RKO (cell line): ENCODE results near the gene SULT4A1.

ENCODE experiments used
- DNase-seq: peaks from one replicate; pipeline ENCODE4 v3.0.0-alpha.2; 2016; ENCODE audit warnings: low spot score

Gene SULT4A1

GRCh38 chr22:43860126-43860525, 2.2 kb downstream of the SULT4A1 start:
- no peak for DNase-seq

GRCh38 chr22:43859621-43860020, 2.7 kb downstream of the SULT4A1 start:
- DNase-seq: no peak

- DNase-seq: no peak
These were observed 3.1 kb downstream of the SULT4A1 start for GRCh38 chr22:43859176-43859575.

GRCh38 chr22:43858156-43858895, 4.0 kb downstream of the SULT4A1 start:
- DNase-seq: no peak

- DNase-seq: no peak
These were observed 4.9 kb downstream of the SULT4A1 start for GRCh38 chr22:43857367-43857766.

- DNase-seq: no peak
These were observed 6.9 kb downstream of the SULT4A1 start for GRCh38 chr22:43855431-43855830.

GRCh38 chr22:43854786-43855271, 7.5 kb downstream of the SULT4A1 start:
- DNase-seq: no peak

GRCh38 chr22:43854121-43854785, 8.1 kb downstream of the SULT4A1 start:
- DNase-seq: no peak

- no peak for DNase-seq
These were observed 8.9 kb downstream of the SULT4A1 start for GRCh38 chr22:43853328-43853931.

GRCh38 chr22:43852573-43853327, 9.6 kb downstream of the SULT4A1 start:
- no peak for DNase-seq

- DNase-seq: no peak
These were observed 10.4 kb downstream of the SULT4A1 start for GRCh38 chr22:43851979-43852307.

GRCh38 chr22:43851058-43851978, 11.0 kb downstream of the SULT4A1 start:
- no peak for DNase-seq

- no peak for DNase-seq
These were observed 11.8 kb downstream of the SULT4A1 start for GRCh38 chr22:43850529-43850928.

GRCh38 chr22:43849731-43850130, 12.6 kb downstream of the SULT4A1 start:
- DNase-seq: no peak

- DNase-seq: peak; percentile 25
These were observed 13.7 kb downstream of the SULT4A1 start for GRCh38 chr22:43848366-43849171.

- DNase-seq: no peak
These were observed 14.7 kb downstream of the SULT4A1 start for GRCh38 chr22:43847376-43848289.

GRCh38 chr22:43846966-43847365, 15.3 kb downstream of the SULT4A1 start:
- DNase-seq: no peak

- DNase-seq: no peak
These were observed 16.3 kb downstream of the SULT4A1 start for GRCh38 chr22:43845981-43846380.
